Endothelial cell of umbilical vein (primary cell): ENCODE results near the gene MAEA. TPM values are rescaled to one million over a fixed set of nuclear protein-coding genes. Genes with fewer than 3 reads are reported as not detected.

Experiments used
- BruUV-seq: library from RNA; stranded (reverse); fragments of 400-500 nt; replicated peaks from 2 replicates; lab custom pipeline; 2021; lab: Mats Ljungman, UMichigan
- CTCF ChIA-PET: fragments of 300-600, 350-600 bp; sonication (Branson Sonifier 250); formaldehyde crosslinking; loops from one replicate; lab custom pipeline; 2021; ENCODE audit warnings: antibody characterized with exemption, inconsistent platforms; lab: Charles Lee
- POLR2A ChIA-PET: fragments of 300-600, 350-600 bp; sonication (Branson Sonifier 250); formaldehyde crosslinking; loops from one replicate; lab custom pipeline; 2021; ENCODE audit warnings: antibody characterized with exemption, inconsistent platforms; lab: Charles Lee
- DNase-seq: peaks from one replicate; pipeline ENCODE4 v3.0.0-alpha.2; 2011; ENCODE audit warnings: low read depth, low spot score
- FAIRE-seq: peaks from 2 replicates; lab custom pipeline; 2011; peaks lifted over from hg19 to GRCh38; lab: Jason Lieb, UNC
- H2AFZ ChIP-seq: 2 replicates; pipeline ENCODE4 v1.6.0; 2012; ENCODE audit warnings: low read depth, low read length, control low read depth, inconsistent platforms
- H3K27ac ChIP-seq: 2 replicates; pipeline ENCODE4 v1.5.1; 2011; ENCODE audit warnings: low read depth, mild to moderate bottlenecking, control low read depth, low read length, moderate library complexity; ENCODE audit not compliant: insufficient read depth
- H3K27me3 ChIP-seq, 2 experiments: 2 replicates each; pipeline versions ENCODE4 v1.6.0 to v1.6.1; 2011; ENCODE audit warnings: low read length in 2 of 2, mixed read lengths in 1 of 2; ENCODE audit not compliant: control insufficient read depth in 2 of 2, insufficient read depth in 2 of 2
- H3K36me3 ChIP-seq, 2 experiments: 2 replicates in 1 of 2; 3 replicates in 1 of 2; pipeline ENCODE4 v1.5.1; 2011; ENCODE audit warnings: low read length in 2 of 2, mild to moderate bottlenecking in 1 of 2, moderate library complexity in 1 of 2; ENCODE audit not compliant: control insufficient read depth in 2 of 2, insufficient read depth in 2 of 2; ENCODE audit errors: extremely low read depth in 1 of 2
- H3K4me1 ChIP-seq: 3 replicates; pipeline ENCODE4 v1.5.1; 2011; ENCODE audit warnings: mild to moderate bottlenecking, low read length; ENCODE audit not compliant: control insufficient read depth, insufficient read depth; ENCODE audit errors: extremely low read depth
- H3K4me2 ChIP-seq: 2 replicates; pipeline ENCODE4 v1.6.1; 2011; ENCODE audit warnings: low read length, control low read depth, mixed read lengths; ENCODE audit not compliant: insufficient read depth
- H3K4me3 ChIP-seq, 3 experiments: fragments of 200-600 bp in 1 of 3; sonication (generic), shearing (Covaris generic) in 1 of 3; replicated peaks in 1 of 3; 2 replicates each; pipeline ENCODE4 v1.5.1; 2011 to 2016; ENCODE audit warnings: control low read depth in 3 of 3, low read length in 3 of 3, mild to moderate bottlenecking in 2 of 3, inconsistent platforms in 1 of 3, low read depth in 1 of 3, moderate library complexity in 1 of 3; ENCODE audit not compliant: insufficient read depth in 1 of 3
- H3K79me2 ChIP-seq: 2 replicates; pipeline ENCODE4 v1.6.0; 2012; ENCODE audit warnings: low read length, inconsistent platforms; ENCODE audit not compliant: control insufficient read depth, insufficient read depth
- H3K9ac ChIP-seq: replicated peaks from 2 replicates; pipeline ENCODE3; 2011; ENCODE audit warnings: low read length, control low read depth; ENCODE audit not compliant: insufficient read depth; ENCODE audit errors: extremely low read depth
- H3K9me1 ChIP-seq: replicated peaks from 3 replicates; pipeline ENCODE4 v1.6.0; 2011; ENCODE audit warnings: mild to moderate bottlenecking, low read length; ENCODE audit not compliant: control insufficient read depth, insufficient read depth; ENCODE audit errors: extremely low read depth
- H3K9me3 ChIP-seq: replicated peaks from 2 replicates; pipeline ENCODE4 v1.5.1; 2012; ENCODE audit warnings: low read length, inconsistent platforms; ENCODE audit not compliant: control insufficient read depth, insufficient read depth
- H4K20me1 ChIP-seq: replicated peaks from 2 replicates; pipeline ENCODE3; 2011; ENCODE audit warnings: mild to moderate bottlenecking, low read length; ENCODE audit not compliant: control insufficient read depth, insufficient read depth; ENCODE audit errors: extremely low read depth
- CTCF ChIP-seq, 2 donors: IDR thresholded peaks; 1 replicate in 1 of 2; 2 replicates in 1 of 2; pipeline ENCODE4 v1.5.1; 2011; ENCODE audit warnings: low read length in 2 of 2, mild to moderate bottlenecking in 2 of 2, moderate library complexity in 2 of 2, control low read depth in 1 of 2, inconsistent platforms in 1 of 2, low read depth in 1 of 2; ENCODE audit not compliant: insufficient read depth in 1 of 2; ENCODE audit errors: extremely low read depth in 1 of 2
- EZH2 ChIP-seq: IDR thresholded peaks from 2 replicates; pipeline ENCODE4 v1.6.1; 2012; ENCODE audit warnings: borderline replicate concordance, low read depth, mild to moderate bottlenecking, moderate library complexity, low read length, inconsistent platforms; ENCODE audit not compliant: severe bottlenecking
- FOS ChIP-seq: IDR thresholded peaks from 2 replicates; pipeline ENCODE4 v1.6.1; 2011; ENCODE audit warnings: mild to moderate bottlenecking, low read length, moderate library complexity, borderline replicate concordance; ENCODE audit not compliant: insufficient read depth
- GATA2 ChIP-seq: IDR thresholded peaks from 2 replicates; pipeline ENCODE4 v1.7.0; 2011; ENCODE audit warnings: low read depth, mild to moderate bottlenecking, moderate library complexity, mixed read lengths, low read length; ENCODE audit not compliant: insufficient read length, insufficient read depth
- JUN ChIP-seq: IDR thresholded peaks from 2 replicates; pipeline ENCODE4 v1.6.1; 2011; ENCODE audit warnings: borderline replicate concordance, low read depth; ENCODE audit not compliant: insufficient read length, insufficient read depth
- MYC ChIP-seq: IDR thresholded peaks from one replicate; pipeline ENCODE4 v1.6.1; 2011; ENCODE audit warnings: mild to moderate bottlenecking, low read depth, low read length
- POLR2A ChIP-seq: IDR thresholded peaks from 2 replicates; pipeline ENCODE4 v1.6.1; 2012; ENCODE audit warnings: low read depth, mild to moderate bottlenecking, control low read depth, low read length
- POLR2AphosphoS5 ChIP-seq: IDR thresholded peaks from 2 replicates; pipeline ENCODE4 v1.6.1; 2012; ENCODE audit warnings: low read depth, mild to moderate bottlenecking, control low read depth, low read length, moderate library complexity; ENCODE audit not compliant: insufficient read depth
- dilution Hi-C: fragments of 300-500 bp; cut with MboI; formaldehyde crosslinking; loops from one replicate; pipeline ENCODE4 v1.15.0; 2019; ENCODE audit warnings: low sequenced_read_pairs; ENCODE audit not compliant: extremely low pct_ligation_motif_present
- intact Hi-C: fragments of 100-400 bp; cut with micrococcal nuclease; formaldehyde crosslinking; loops from one replicate; pipeline ENCODE4 v1.10.0; 2022
- polyA plus RNA-seq, 4 experiments: library from polyadenylated mRNA; depleted of rRNA in 3 of 4; stranded (reverse) in 3 of 4; unstranded in 1 of 4; fragments of >200 nt; gene quantifications; 2 replicates each; pipeline versions ENCODE4 v1.2.1 to v1.2.3, GENCODE V29; 2011 to 2012; ENCODE audit warnings: missing spikeins in 1 of 4
- total RNA-seq: library from RNA; stranded (reverse); gene quantifications from 2 replicates; pipeline ENCODE4 v1.2.3, GENCODE V29; 2021
- TF ChIP-seq, protein P1 (sequence below): IDR thresholded peaks from 2 replicates; pipeline ENCODE4 v1.6.1; 2011; ENCODE audit not compliant: insufficient read depth, insufficient read length

Gene MAEA
- total and polyA plus RNA-seq, 2 donors (not counting 3 experiments of a cell fraction or from before 2014, with no cell fraction given), result 66.0 to 108 TPM

DNA sequence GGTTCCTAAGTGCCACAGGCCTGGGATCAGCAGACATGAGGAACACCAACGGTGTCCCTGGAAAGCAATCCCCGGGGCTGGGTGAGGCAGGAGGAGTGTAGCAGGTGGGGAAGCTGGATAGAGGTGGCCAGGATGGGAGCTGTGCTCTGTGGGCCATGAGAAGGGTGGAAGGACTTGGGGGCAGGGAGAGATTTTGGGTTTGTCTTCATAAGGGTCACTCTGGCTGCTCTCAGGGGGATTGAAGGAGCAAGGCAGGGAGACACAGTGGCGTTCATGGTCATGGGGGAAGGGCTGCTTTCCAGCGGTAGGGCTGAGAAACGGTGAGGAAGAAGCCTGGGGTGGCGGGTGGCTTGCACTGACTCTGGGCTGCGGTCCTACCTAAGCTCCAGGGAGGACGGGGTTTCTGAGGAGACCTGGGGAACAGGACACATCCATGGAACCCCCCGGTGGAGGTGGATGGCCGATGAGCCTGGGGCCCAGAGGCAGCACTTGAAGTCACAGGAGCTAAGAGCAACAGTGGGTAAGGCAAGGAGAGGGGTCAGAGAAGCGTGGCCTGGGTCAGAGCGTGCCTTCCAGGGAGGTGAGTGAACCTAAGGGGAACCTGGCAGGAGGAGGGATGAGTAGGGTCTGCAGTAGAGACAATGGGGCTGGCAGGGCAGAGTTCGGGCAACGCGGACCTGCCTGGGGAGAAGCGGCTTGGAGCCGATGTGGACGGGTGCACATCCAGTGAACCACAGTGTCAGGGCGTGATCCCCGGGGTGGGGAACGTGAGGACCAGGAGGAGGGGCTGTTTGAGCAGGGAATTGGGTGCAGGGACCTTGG is 28.4 kb upstream of the MAEA start:
- Histone ChIP-seq H3K4me3 (no peak overlapping the region), H3K9me3 (no peaks in the 10 kb centered on the region), H3K9ac (no peak overlapping the region), H3K9me1 (no peaks in the 10 kb centered on the region), H3K27ac (no peak overlapping the region), H2AFZ (no peak overlapping the region), H4K20me1 (no peaks in the 10 kb centered on the region), H3K27me3 (peaks cover 2 to 10% of the 10 kb centered on the region in 2 experiments), H3K4me1 (no peaks in the 10 kb centered on the region), H3K36me3 (no peaks in the 10 kb centered on the region), H3K4me2 (no peak overlapping the region), H3K79me2 (no peaks in the 10 kb centered on the region)
- dilution Hi-C loops (no loop called here), intact Hi-C loops (no loop called here)
- no TSS peak for BruUV-seq
- FAIRE-seq, result no peak
- ChIA-PET CTCF (no interaction called here), POLR2A (no interaction called here)
- TF ChIP-seq EZH2, result no peak
- no peak for TF ChIP-seq POLR2A
- no peak for TF ChIP-seq CTCF (IDR thresholded peaks at IDR 0.05; ENCODE audit: extremely low read depth in 1 of 2, insufficient read depth in 1 of 2, low read depth in 1 of 2, low read length in 2 of 2)
- TF ChIP-seq MYC, result no peak
- no peak for TF ChIP-seq GATA2
- TF ChIP-seq JUN, result no peak
- no peak for TF ChIP-seq POLR2AphosphoS5
- TF ChIP-seq, protein P1, sequence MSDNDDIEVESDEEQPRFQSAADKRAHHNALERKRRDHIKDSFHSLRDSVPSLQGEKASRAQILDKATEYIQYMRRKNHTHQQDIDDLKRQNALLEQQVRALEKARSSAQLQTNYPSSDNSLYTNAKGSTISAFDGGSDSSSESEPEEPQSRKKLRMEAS, result no peak
- no peak for TF ChIP-seq FOS
- no peak for DNase-seq
